HEK293 (cell line): ENCODE measurements around the gene TEX19.

Experiments used
- CTCF ChIA-PET: fragments of 350-600 bp; formaldehyde crosslinking; extraction: SDS; loops from one replicate; lab custom pipeline; 2021; ENCODE audit warnings: antibody characterized with exemption; lab: Yijun Ruan, JAX
- POLR2A ChIA-PET: fragments of 300-600 bp; formaldehyde crosslinking; extraction: SDS; loops from one replicate; lab custom pipeline; 2020; ENCODE audit warnings: antibody characterized with exemption, inconsistent platforms; lab: Yijun Ruan, JAX
- H3K27ac ChIP-seq: fragments of 200-500 bp; sonication (Bioruptor generic); 2 replicates; pipeline ENCODE4 v1.5.1; 2014; ENCODE audit warnings: low read depth, low read length, control low read depth, inconsistent platforms; ENCODE audit errors: extremely low read depth
- H3K36me3 ChIP-seq, 2 experiments: fragments of 200-500 bp in 1 of 2; sonication (Bioruptor generic) in 1 of 2; 1 replicate in 1 of 2; 2 replicates in 1 of 2; pipeline ENCODE4 v1.5.1; 2014 to 2017; ENCODE audit warnings: inconsistent platforms in 2 of 2, low read length in 2 of 2; ENCODE audit not compliant: control insufficient read depth in 2 of 2, insufficient read depth in 1 of 2
- H3K4me1 ChIP-seq: fragments of 200-500 bp; sonication (Bioruptor generic); 2 replicates; pipeline ENCODE4 v1.5.1; 2014; ENCODE audit warnings: mild to moderate bottlenecking, low read length, inconsistent platforms; ENCODE audit not compliant: control insufficient read depth, insufficient read depth
- H3K4me3 ChIP-seq: 2 replicates; pipeline ENCODE4 v1.5.1; 2011; ENCODE audit warnings: low read depth, mild to moderate bottlenecking, control low read depth, low read length, moderate library complexity
- H3K9me3 ChIP-seq: fragments of 200-500 bp; sonication (Bioruptor generic); 2 replicates; pipeline ENCODE4 v1.5.1; 2014; ENCODE audit warnings: low read depth, low read length, inconsistent platforms; ENCODE audit not compliant: control insufficient read depth, insufficient read depth
- BCL6B ChIP-seq: fragments of 450-650 bp; formaldehyde crosslinking; IDR thresholded peaks from 2 replicates; pipeline ENCODE4 v1.5.1; 2017; ENCODE audit warnings: missing biosample characterization, missing genetic modification characterization
- CTCF ChIP-seq: fragments of 450-650 bp; formaldehyde crosslinking; IDR thresholded peaks from 2 replicates; pipeline ENCODE4 v1.5.1; 2016; ENCODE audit warnings: missing biosample characterization, missing genetic modification characterization
- INSM2 ChIP-seq: fragments of 450-650 bp; formaldehyde crosslinking; IDR thresholded peaks from 2 replicates; pipeline ENCODE4 v1.5.1; 2016; ENCODE audit warnings: missing biosample characterization, missing genetic modification characterization
- KLF1 ChIP-seq: fragments of 450-650 bp; formaldehyde crosslinking; IDR thresholded peaks from 2 replicates; pipeline ENCODE4 v1.5.1; 2016; ENCODE audit warnings: missing biosample characterization, missing genetic modification characterization
- KLF9 ChIP-seq: fragments of 450-650 bp; formaldehyde crosslinking; IDR thresholded peaks from 2 replicates; pipeline ENCODE4 v1.5.1; 2016; ENCODE audit warnings: missing biosample characterization, missing genetic modification characterization, low read depth
- PBX3 ChIP-seq: sonication (generic); formaldehyde crosslinking; IDR thresholded peaks from 2 replicates; pipeline ENCODE4 v1.8.1; 2022; ENCODE audit warnings: mild to moderate bottlenecking, moderate library complexity, missing genetic modification reagents
- REST ChIP-seq: fragments of 450-650 bp; formaldehyde crosslinking; IDR thresholded peaks from 2 replicates; pipeline ENCODE4 v1.5.1; 2016; ENCODE audit warnings: missing biosample characterization, missing genetic modification characterization
- SALL2 ChIP-seq: fragments of 450-650 bp; formaldehyde crosslinking; IDR thresholded peaks from 2 replicates; pipeline ENCODE4 v1.5.0; 2017; ENCODE audit warnings: missing biosample characterization, mild to moderate bottlenecking, missing genetic modification characterization, borderline replicate concordance
- ZNF148 ChIP-seq: fragments of 450-650 bp; formaldehyde crosslinking; IDR thresholded peaks from 2 replicates; pipeline ENCODE4 v1.5.0; 2017; ENCODE audit warnings: missing biosample characterization, missing genetic modification characterization, borderline replicate concordance
- ZNF211 ChIP-seq: fragments of 450-650 bp; formaldehyde crosslinking; IDR thresholded peaks from 2 replicates; pipeline ENCODE4 v1.5.1; 2016; ENCODE audit warnings: low read depth, missing biosample characterization, missing genetic modification characterization
- ZNF280D ChIP-seq: fragments of 450-650 bp; formaldehyde crosslinking; IDR thresholded peaks from 2 replicates; pipeline ENCODE4 v1.5.1; 2016; ENCODE audit warnings: missing biosample characterization, missing genetic modification characterization
- ZNF521 ChIP-seq: fragments of 450-650 bp; formaldehyde crosslinking; IDR thresholded peaks from 2 replicates; pipeline ENCODE4 v1.5.1; 2017; ENCODE audit warnings: missing biosample characterization, mild to moderate bottlenecking, missing genetic modification characterization
- ZNF707 ChIP-seq: fragments of 450-650 bp; formaldehyde crosslinking; IDR thresholded peaks from 2 replicates; pipeline ENCODE4 v1.5.1; 2016; ENCODE audit warnings: missing biosample characterization, missing genetic modification characterization

TEX19 gene

GRCh38 chr17:82387705-82388106, 28.7 kb downstream of the TEX19 start:
- Histone ChIP-seq H3K9me3 (no peaks in the 10 kb centered on the region), H3K36me3 (peaks cover 0 to 12% of the 10 kb centered on the region in 2 experiments; a peak in 1 of 3 replicates), H3K4me1 (no peaks in the 10 kb centered on the region), H3K4me3 (no peak overlapping the region), H3K27ac (no peak overlapping the region)
- CTCF ChIA-PET: no interaction called here
- peak; percentile 54; the same call in 1 of the 2 replicates for TF ChIP-seq SALL2 (tag by site-specific recombination)
- no peak for TF ChIP-seq BCL6B
- TF ChIP-seq PBX3 (CRISPR knock-in tag): no peak
- no peak for TF ChIP-seq ZNF280D
- TF ChIP-seq ZNF707 (tag by site-specific recombination): no peak
- TF ChIP-seq INSM2: no peak
- TF ChIP-seq ZNF148 (tag by site-specific recombination): no peak
- no peak for TF ChIP-seq ZNF521
- POLR2A ChIA-PET: no interaction called here

- H3K27ac ChIP-seq: no peak overlapping the region
- POLR2A ChIA-PET: no interaction called here
- H3K4me1 ChIP-seq: no peaks in the 10 kb centered on the region
- no peak overlapping the region for H3K4me3 ChIP-seq
- no peaks in the 10 kb centered on the region for H3K9me3 ChIP-seq
- H3K36me3 ChIP-seq: peaks cover 0 to 16% of the 10 kb centered on the region in 2 experiments; a peak in 1 of 3 replicates
- CTCF ChIA-PET: no interaction called here
- TF ChIP-seq REST (peak; percentile 89), KLF9 (tag by site-specific recombination) (peak; percentile 66), ZNF211 (tag by site-specific recombination) (no peak), CTCF (tag by site-specific recombination) (0 out of 2 replicates have a peak, but pooled peaks have one; percentile 28), KLF1 (tag by site-specific recombination) (peak; percentile 53; the same call in 1 of the 2 replicates)
Observed at GRCh38 chr17:82388223-82388921, 29.3 kb downstream of the TEX19 start.
